ENCODE measurements around the gene LRP1B.

Gene LRP1B

DNA sequence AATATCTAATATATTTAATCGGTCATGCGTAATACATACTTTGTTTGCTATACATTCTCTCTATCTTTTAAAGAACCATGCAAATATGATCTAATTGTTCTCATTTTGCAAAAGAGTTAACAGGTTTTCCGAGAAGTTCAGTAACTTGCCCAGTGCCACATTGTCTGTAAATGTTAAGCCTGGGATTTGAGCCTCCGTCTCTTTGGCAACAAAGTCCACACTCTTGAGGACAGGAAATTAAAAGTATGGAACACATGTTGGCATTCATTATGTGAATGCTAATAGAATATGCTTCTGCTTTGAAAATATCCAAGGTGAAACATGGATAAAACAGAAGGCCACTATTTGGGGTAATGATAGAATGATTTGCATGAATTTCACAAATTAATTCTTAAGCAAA lies 85.2 kb downstream of the LRP1B start:
- H3K4me3 ChIP-seq (ENCODE audit: low read depth, low read length): no peak overlapping the region
- TF ChIP-seq, protein P1, sequence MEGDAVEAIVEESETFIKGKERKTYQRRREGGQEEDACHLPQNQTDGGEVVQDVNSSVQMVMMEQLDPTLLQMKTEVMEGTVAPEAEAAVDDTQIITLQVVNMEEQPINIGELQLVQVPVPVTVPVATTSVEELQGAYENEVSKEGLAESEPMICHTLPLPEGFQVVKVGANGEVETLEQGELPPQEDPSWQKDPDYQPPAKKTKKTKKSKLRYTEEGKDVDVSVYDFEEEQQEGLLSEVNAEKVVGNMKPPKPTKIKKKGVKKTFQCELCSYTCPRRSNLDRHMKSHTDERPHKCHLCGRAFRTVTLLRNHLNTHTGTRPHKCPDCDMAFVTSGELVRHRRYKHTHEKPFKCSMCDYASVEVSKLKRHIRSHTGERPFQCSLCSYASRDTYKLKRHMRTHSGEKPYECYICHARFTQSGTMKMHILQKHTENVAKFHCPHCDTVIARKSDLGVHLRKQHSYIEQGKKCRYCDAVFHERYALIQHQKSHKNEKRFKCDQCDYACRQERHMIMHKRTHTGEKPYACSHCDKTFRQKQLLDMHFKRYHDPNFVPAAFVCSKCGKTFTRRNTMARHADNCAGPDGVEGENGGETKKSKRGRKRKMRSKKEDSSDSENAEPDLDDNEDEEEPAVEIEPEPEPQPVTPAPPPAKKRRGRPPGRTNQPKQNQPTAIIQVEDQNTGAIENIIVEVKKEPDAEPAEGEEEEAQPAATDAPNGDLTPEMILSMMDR (IDR thresholded peaks at IDR 0.05; ENCODE audit: low read depth, low read length, missing control alignments): no peak
- no peak for DNase-seq (ENCODE audit: low read depth)

DNA sequence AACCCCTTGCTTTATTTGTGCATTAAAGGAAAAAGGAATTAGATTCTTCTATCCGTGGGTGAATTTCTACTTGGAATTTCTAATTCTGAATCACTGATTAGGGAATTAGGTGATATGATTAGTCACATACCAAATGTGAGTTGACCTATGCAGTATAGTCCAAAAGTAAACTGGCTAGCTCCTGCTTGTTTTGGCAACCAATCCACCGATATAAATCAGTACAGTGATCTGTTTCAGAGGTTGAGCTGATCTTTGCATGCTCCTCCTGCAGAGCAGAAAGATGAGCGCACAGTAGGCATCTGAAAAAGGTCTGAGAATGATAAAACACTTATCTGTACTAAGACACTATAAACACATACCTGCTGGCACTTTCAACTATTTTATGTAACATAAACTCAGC lies 86.6 kb downstream of the LRP1B start:
- no peak for DNase-seq (ENCODE audit: low read depth)
- H3K4me3 ChIP-seq (ENCODE audit: low read depth, low read length): no peak overlapping the region
- TF ChIP-seq, protein P1 (IDR thresholded peaks at IDR 0.05; ENCODE audit: low read depth, low read length, missing control alignments): no peak

- DNase-seq (ENCODE audit: low read depth): no peak
- TF ChIP-seq, protein P1 (IDR thresholded peaks at IDR 0.05; ENCODE audit: low read depth, low read length, missing control alignments): no peak
- no peak overlapping the region for H3K4me3 ChIP-seq (ENCODE audit: low read depth, low read length)
These were observed 88.1 kb downstream of the LRP1B start for GRCh38 chr2:142042536-142043199.

- H3K4me3 ChIP-seq (ENCODE audit: low read depth, low read length): no peak overlapping the region
- TF ChIP-seq, protein P1 (IDR thresholded peaks at IDR 0.05; ENCODE audit: low read depth, low read length, missing control alignments): no peak
- no peak for DNase-seq (ENCODE audit: low read depth)
These were observed 88.8 kb downstream of the LRP1B start for GRCh38 chr2:142041996-142042395.

- TF ChIP-seq, protein P1 (IDR thresholded peaks at IDR 0.05; ENCODE audit: low read depth, low read length, missing control alignments): no peak
- no peak overlapping the region for H3K4me3 ChIP-seq (ENCODE audit: low read depth, low read length)
- no peak for DNase-seq (ENCODE audit: low read depth)
These were observed 89.7 kb downstream of the LRP1B start for GRCh38 chr2:142041105-142041504.

DNA sequence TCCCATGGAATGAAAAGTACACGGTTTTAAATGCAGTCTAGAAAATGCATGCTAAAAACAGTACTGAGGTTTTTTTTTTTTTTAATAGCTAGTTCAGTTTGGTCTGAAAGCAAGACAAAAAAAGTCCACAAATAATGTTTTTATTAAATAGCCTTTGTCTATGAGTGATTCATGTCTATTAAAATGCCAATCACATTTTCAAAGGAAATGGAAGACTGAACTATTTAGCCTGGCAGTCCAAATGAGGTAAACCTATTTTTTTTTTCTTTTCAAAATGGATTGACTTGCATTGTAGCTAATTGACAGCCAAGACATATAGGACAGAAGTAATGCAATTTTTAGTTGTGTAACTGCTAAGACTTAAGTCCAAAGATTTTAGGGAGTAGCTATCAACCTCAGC lies 90.3 kb downstream of the LRP1B start:
- no peak for DNase-seq (ENCODE audit: low read depth)
- TF ChIP-seq, protein P1 (IDR thresholded peaks at IDR 0.05; ENCODE audit: low read depth, low read length, missing control alignments): no peak
- no peak overlapping the region for H3K4me3 ChIP-seq (ENCODE audit: low read depth, low read length)

- DNase-seq (ENCODE audit: low read depth): no peak
- TF ChIP-seq, protein P1 (IDR thresholded peaks at IDR 0.05; ENCODE audit: low read depth, low read length, missing control alignments): no peak
- H3K4me3 ChIP-seq (ENCODE audit: low read depth, low read length): no peak overlapping the region
These were observed 92.0 kb downstream of the LRP1B start for GRCh38 chr2:142038826-142039225.

All from GM12864 (cell line).